Measurements from ENCODE around the gene CETN3. TPM values are rescaled to one million over a fixed set of nuclear protein-coding genes. Genes with fewer than 3 reads are reported as not detected.

The CETN3 gene
- polyA plus RNA-seq, 1 donor from 2014 or later, result 116 TPM

DNA sequence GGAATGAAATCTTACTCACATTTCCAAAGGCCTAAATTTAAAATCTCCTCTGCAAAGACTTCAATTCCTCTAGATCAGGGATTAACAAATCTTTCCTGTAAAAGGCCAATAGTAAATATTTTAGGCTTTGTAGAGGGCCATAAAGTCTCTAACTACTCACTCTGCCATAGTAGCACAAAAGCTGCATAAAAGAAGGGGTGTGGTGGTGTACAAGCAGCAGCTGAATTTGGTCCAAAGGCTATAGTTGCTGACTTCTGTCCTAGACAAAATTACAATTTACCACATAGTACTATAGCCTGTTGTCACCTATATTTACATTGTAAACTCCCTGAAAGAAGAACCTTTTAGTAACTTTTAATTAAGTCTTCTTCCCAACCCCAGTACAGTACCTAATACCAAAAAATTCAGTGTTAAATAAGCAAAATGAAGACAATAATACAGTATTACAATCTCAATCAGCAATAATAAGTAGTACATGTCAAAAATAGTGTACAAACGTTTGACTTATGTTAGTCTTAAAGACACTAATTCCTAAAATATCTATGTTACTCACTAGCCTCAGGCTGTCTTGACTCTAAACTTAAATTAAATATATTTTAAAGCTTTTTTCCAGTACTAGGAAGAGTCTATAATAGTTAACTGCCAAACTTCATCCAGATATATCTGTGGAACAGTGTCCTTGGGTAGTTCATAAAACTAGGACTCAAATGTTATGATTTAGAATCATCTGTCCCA lies 6.9 kb downstream of the CETN3 start:
- Histone ChIP-seq H3K4me3 (ENCODE audit: low read length) (no peak overlapping the region), H3F3A (ENCODE audit: insufficient read depth, low read length, poor library complexity, severe bottlenecking) (no peaks in the 10 kb centered on the region), H3K9ac (ENCODE audit: low read length) (no peak overlapping the region), H3K27me3 (ENCODE audit: insufficient read depth, low read depth, low read length) (no peaks in the 10 kb centered on the region), H3K4me2 (ENCODE audit: low read length) (no peak overlapping the region), H3K9me2 (ENCODE audit: insufficient read depth, low read length) (no peaks in the 10 kb centered on the region), H4K20me1 (ENCODE audit: insufficient read depth) (no peaks in the 10 kb centered on the region), H3K79me2 (replicated peaks; ENCODE audit: insufficient read depth, low read length) (peaks cover 22% of the 10 kb centered on the region), H3K9me3 (ENCODE audit: low read length) (no peaks in the 10 kb centered on the region), H3K36me3 (ENCODE audit: insufficient read depth, low read length) (no peaks in the 10 kb centered on the region), H3K27ac (ENCODE audit: low read length) (no peak overlapping the region), H2AFZ (ENCODE audit: low read depth, low read length) (no peak overlapping the region)
- TF ChIP-seq, protein P1, sequence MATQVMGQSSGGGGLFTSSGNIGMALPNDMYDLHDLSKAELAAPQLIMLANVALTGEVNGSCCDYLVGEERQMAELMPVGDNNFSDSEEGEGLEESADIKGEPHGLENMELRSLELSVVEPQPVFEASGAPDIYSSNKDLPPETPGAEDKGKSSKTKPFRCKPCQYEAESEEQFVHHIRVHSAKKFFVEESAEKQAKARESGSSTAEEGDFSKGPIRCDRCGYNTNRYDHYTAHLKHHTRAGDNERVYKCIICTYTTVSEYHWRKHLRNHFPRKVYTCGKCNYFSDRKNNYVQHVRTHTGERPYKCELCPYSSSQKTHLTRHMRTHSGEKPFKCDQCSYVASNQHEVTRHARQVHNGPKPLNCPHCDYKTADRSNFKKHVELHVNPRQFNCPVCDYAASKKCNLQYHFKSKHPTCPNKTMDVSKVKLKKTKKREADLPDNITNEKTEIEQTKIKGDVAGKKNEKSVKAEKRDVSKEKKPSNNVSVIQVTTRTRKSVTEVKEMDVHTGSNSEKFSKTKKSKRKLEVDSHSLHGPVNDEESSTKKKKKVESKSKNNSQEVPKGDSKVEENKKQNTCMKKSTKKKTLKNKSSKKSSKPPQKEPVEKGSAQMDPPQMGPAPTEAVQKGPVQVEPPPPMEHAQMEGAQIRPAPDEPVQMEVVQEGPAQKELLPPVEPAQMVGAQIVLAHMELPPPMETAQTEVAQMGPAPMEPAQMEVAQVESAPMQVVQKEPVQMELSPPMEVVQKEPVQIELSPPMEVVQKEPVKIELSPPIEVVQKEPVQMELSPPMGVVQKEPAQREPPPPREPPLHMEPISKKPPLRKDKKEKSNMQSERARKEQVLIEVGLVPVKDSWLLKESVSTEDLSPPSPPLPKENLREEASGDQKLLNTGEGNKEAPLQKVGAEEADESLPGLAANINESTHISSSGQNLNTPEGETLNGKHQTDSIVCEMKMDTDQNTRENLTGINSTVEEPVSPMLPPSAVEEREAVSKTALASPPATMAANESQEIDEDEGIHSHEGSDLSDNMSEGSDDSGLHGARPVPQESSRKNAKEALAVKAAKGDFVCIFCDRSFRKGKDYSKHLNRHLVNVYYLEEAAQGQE (IDR thresholded peaks at IDR 0.05; ENCODE audit: borderline replicate concordance), result no peak
- no peak for TF ChIP-seq SMC3 (conservative IDR thresholded peaks at IDR 0.05; ENCODE audit: poor library complexity)
- TF ChIP-seq, protein P2, sequence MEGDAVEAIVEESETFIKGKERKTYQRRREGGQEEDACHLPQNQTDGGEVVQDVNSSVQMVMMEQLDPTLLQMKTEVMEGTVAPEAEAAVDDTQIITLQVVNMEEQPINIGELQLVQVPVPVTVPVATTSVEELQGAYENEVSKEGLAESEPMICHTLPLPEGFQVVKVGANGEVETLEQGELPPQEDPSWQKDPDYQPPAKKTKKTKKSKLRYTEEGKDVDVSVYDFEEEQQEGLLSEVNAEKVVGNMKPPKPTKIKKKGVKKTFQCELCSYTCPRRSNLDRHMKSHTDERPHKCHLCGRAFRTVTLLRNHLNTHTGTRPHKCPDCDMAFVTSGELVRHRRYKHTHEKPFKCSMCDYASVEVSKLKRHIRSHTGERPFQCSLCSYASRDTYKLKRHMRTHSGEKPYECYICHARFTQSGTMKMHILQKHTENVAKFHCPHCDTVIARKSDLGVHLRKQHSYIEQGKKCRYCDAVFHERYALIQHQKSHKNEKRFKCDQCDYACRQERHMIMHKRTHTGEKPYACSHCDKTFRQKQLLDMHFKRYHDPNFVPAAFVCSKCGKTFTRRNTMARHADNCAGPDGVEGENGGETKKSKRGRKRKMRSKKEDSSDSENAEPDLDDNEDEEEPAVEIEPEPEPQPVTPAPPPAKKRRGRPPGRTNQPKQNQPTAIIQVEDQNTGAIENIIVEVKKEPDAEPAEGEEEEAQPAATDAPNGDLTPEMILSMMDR (IDR thresholded peaks at IDR 0.05; ENCODE audit: poor library complexity, severe bottlenecking), result no peak

GRCh38 chr5:90399251-90399650 lies 10.3 kb downstream of the CETN3 start:
- Histone ChIP-seq H3K4me2 (ENCODE audit: low read length) (no peak overlapping the region), H3K27ac (ENCODE audit: low read length) (no peak overlapping the region), H4K20me1 (ENCODE audit: insufficient read depth) (no peaks in the 10 kb centered on the region), H3K79me2 (replicated peaks; ENCODE audit: insufficient read depth, low read length) (no peaks in the 10 kb centered on the region), H3K36me3 (ENCODE audit: insufficient read depth, low read length) (no peaks in the 10 kb centered on the region), H2AFZ (ENCODE audit: low read depth, low read length) (no peak overlapping the region), H3K27me3 (ENCODE audit: insufficient read depth, low read depth, low read length) (no peaks in the 10 kb centered on the region), H3F3A (ENCODE audit: insufficient read depth, low read length, poor library complexity, severe bottlenecking) (no peaks in the 10 kb centered on the region), H3K9me2 (ENCODE audit: insufficient read depth, low read length) (no peaks in the 10 kb centered on the region), H3K9ac (ENCODE audit: low read length) (no peak overlapping the region), H3K9me3 (ENCODE audit: low read length) (no peaks in the 10 kb centered on the region), H3K4me3 (ENCODE audit: low read length) (no peak overlapping the region)
- TF ChIP-seq SMC3 (conservative IDR thresholded peaks at IDR 0.05; ENCODE audit: poor library complexity), result no peak
- TF ChIP-seq, protein P1 (IDR thresholded peaks at IDR 0.05; ENCODE audit: borderline replicate concordance), result no peak
- TF ChIP-seq EZH2 (IDR thresholded peaks at IDR 0.05; ENCODE audit: borderline replicate concordance, insufficient read depth, low read length, poor library complexity, severe bottlenecking), result no peak
- TF ChIP-seq EP300 (conservative IDR thresholded peaks at IDR 0.05; ENCODE audit: poor library complexity, severe bottlenecking), result no peak
- no peak for TF ChIP-seq POLR2AphosphoS5 (IDR thresholded peaks at IDR 0.05)
- TF ChIP-seq, protein P2 (IDR thresholded peaks at IDR 0.05; ENCODE audit: poor library complexity, severe bottlenecking), result no peak
- TF ChIP-seq MXI1 (conservative IDR thresholded peaks at IDR 0.05; ENCODE audit: poor library complexity, severe bottlenecking), result no peak

Measured in neural cell (in vitro differentiated cells).